ENCODE results near the gene TRAPPC11.

DNA sequence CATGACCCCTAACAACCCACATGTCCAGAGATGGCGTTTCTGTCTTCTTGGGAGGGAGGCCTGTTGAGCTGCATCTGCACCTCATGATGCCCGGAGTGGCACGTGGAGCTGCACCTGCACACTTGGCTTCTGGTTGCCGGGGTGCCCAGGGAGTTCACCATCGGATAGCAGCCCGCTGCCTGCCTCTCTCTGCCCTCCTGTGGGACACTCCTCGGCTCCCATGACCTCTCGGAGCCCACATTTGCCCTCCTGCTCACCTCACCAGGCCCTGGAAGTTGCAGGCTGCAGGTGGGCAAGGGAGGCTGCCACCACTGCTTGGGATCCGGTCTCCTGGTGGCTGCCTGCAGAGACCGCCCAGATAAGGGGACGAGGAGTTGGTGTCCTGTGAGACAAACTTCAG, 74.1 kb downstream of the TRAPPC11 start:
- no peak for TF ChIP-seq EZH2 (IDR thresholded peaks at IDR 0.05; ENCODE audit: insufficient read depth, low read length)
- TF ChIP-seq, protein P1, sequence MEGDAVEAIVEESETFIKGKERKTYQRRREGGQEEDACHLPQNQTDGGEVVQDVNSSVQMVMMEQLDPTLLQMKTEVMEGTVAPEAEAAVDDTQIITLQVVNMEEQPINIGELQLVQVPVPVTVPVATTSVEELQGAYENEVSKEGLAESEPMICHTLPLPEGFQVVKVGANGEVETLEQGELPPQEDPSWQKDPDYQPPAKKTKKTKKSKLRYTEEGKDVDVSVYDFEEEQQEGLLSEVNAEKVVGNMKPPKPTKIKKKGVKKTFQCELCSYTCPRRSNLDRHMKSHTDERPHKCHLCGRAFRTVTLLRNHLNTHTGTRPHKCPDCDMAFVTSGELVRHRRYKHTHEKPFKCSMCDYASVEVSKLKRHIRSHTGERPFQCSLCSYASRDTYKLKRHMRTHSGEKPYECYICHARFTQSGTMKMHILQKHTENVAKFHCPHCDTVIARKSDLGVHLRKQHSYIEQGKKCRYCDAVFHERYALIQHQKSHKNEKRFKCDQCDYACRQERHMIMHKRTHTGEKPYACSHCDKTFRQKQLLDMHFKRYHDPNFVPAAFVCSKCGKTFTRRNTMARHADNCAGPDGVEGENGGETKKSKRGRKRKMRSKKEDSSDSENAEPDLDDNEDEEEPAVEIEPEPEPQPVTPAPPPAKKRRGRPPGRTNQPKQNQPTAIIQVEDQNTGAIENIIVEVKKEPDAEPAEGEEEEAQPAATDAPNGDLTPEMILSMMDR (IDR thresholded peaks at IDR 0.05; ENCODE audit: insufficient read depth, low read depth, low read length) = no peak
